HCT116 (cell line): ENCODE results near the gene BCAR3. TPM values are rescaled to one million over a fixed set of nuclear protein-coding genes. Genes with fewer than 3 reads are reported as not detected.

Source experiments
- ATAC-seq: fragments of 200-7000 bp; cut with Tn5 transposase; 2 replicates; pipeline ENCODE4 v1.9.1; 2020; ENCODE audit warnings: mild to moderate bottlenecking, moderate library complexity
- BruUV-seq: library from RNA; stranded (reverse); fragments of 400-500 nt; replicated peaks from 2 replicates; lab custom pipeline; 2021; lab: Mats Ljungman, UMichigan
- CTCF ChIA-PET: fragments of 300-600 bp; sonication (Branson Sonifier 250); formaldehyde crosslinking; loops from one replicate; lab custom pipeline; 2021; ENCODE audit warnings: antibody characterized with exemption; lab: Charles Lee
- POLR2A ChIA-PET: fragments of 300-600, 350-600 bp; sonication (Branson Sonifier 250); formaldehyde crosslinking; loops from one replicate; lab custom pipeline; 2021; ENCODE audit warnings: antibody characterized with exemption; lab: Charles Lee
- RAD21 ChIA-PET, 2 experiments: fragments of 300-600 bp; sonication (Branson Sonifier 250); formaldehyde crosslinking; loops; one replicate each; lab custom pipeline; 2023; ENCODE audit warnings: low total read pairs in 2 of 2; ENCODE audit not compliant: uncharacterized antibody in 2 of 2, unreplicated experiment in 2 of 2, low non-redundant PET in 1 of 2; lab: Charles Lee
- DNase-seq: peaks from one replicate; pipeline ENCODE4 v3.0.0-alpha.2; 2010; ENCODE audit warnings: low read depth, low spot score
- H2AFZ ChIP-seq: fragments of 200-600 bp; shearing (Covaris generic), sonication (generic); 2 replicates; pipeline ENCODE4 v1.6.1; 2017; ENCODE audit warnings: low read depth, mixed run types, mixed read lengths, antibody characterized with exemption, low read length; ENCODE audit not compliant: poor library complexity, severe bottlenecking
- H3K27ac ChIP-seq: 2 replicates; pipeline ENCODE4 v1.5.1; 2012; ENCODE audit warnings: low read depth, low read length
- H3K27me3 ChIP-seq: fragments of 200-600 bp; sonication (generic); 2 replicates; pipeline ENCODE4 v1.6.1; 2016; ENCODE audit warnings: mixed run types, low read length, mixed read lengths; ENCODE audit not compliant: insufficient read depth
- H3K36me3 ChIP-seq, 2 experiments: fragments of 200-500 bp in 1 of 2; fragments of 200-600 bp in 1 of 2; sonication (Bioruptor generic) in 1 of 2; sonication (generic) in 1 of 2; 2 replicates each; pipeline versions ENCODE4 v1.5.1 to v1.6.1; 2014 to 2016; ENCODE audit warnings: low read length in 2 of 2, inconsistent platforms in 1 of 2, mixed read lengths in 1 of 2, mixed run types in 1 of 2; ENCODE audit not compliant: insufficient read depth in 2 of 2, control insufficient read depth in 1 of 2
- H3K4me1 ChIP-seq, 2 experiments: fragments of 200-600 bp in 1 of 2; sonication (generic) in 1 of 2; 2 replicates each; pipeline versions ENCODE4 v1.5.1 to v1.6.1; 2012 to 2017; ENCODE audit warnings: low read length in 2 of 2, inconsistent platforms in 1 of 2, mild to moderate bottlenecking in 1 of 2, mixed read lengths in 1 of 2, mixed run types in 1 of 2, moderate library complexity in 1 of 2; ENCODE audit not compliant: insufficient read depth in 2 of 2, control insufficient read depth in 1 of 2
- H3K4me2 ChIP-seq: fragments of 200-600 bp; sonication (generic); 2 replicates; pipeline ENCODE4 v1.6.1; 2017; ENCODE audit warnings: mixed run types, low read length, mixed read lengths
- H3K4me3 ChIP-seq, 2 experiments: fragments of 200-600 bp in 1 of 2; sonication (generic) in 1 of 2; replicated peaks in 1 of 2; 2 replicates each; pipeline ENCODE4 v1.5.1; 2011 to 2016; ENCODE audit warnings: low read length in 2 of 2, control low read depth in 1 of 2, low read depth in 1 of 2, mild to moderate bottlenecking in 1 of 2, mixed read lengths in 1 of 2, mixed run types in 1 of 2
- H3K79me2 ChIP-seq: fragments of 200-600 bp; sonication (generic); 2 replicates; pipeline ENCODE4 v1.6.1; 2017; ENCODE audit warnings: mild to moderate bottlenecking, mixed run types, low read length, moderate library complexity, mixed read lengths; ENCODE audit not compliant: insufficient read depth
- H3K9ac ChIP-seq: fragments of 200-600 bp; sonication (generic); 2 replicates; pipeline ENCODE4 v1.6.1; 2016; ENCODE audit warnings: low read length, mixed read lengths
- H3K9me2 ChIP-seq: fragments of 200-600 bp; sonication (generic), shearing (Covaris generic); 2 replicates; pipeline ENCODE4 v1.6.1; 2017; ENCODE audit warnings: mixed run types, mild to moderate bottlenecking, moderate library complexity; ENCODE audit not compliant: insufficient read depth
- H3K9me3 ChIP-seq, 2 experiments: fragments of 200-500 bp in 1 of 2; fragments of 200-600 bp in 1 of 2; sonication (Bioruptor generic) in 1 of 2; sonication (generic) in 1 of 2; 2 replicates each; pipeline ENCODE4 v1.6.1; 2014 to 2017; ENCODE audit warnings: low read length in 2 of 2, mixed read lengths in 2 of 2, inconsistent platforms in 1 of 2, low read depth in 1 of 2, mild to moderate bottlenecking in 1 of 2, mixed run types in 1 of 2, moderate library complexity in 1 of 2; ENCODE audit not compliant: control insufficient read depth in 1 of 2, insufficient read depth in 1 of 2
- H4K20me1 ChIP-seq: fragments of 200-600 bp; sonication (generic), shearing (Covaris generic); 2 replicates; pipeline ENCODE4 v1.6.1; 2017; ENCODE audit warnings: mixed run types, mild to moderate bottlenecking, moderate library complexity; ENCODE audit not compliant: insufficient read depth
- CBX3 ChIP-seq: IDR thresholded peaks from 2 replicates; pipeline ENCODE4 v1.6.1; 2012; ENCODE audit warnings: low read depth
- EZH2 ChIP-seq: fragments of 200-600 bp; sonication (generic); IDR thresholded peaks from 2 replicates; pipeline ENCODE4 v1.6.1; 2017; ENCODE audit warnings: antibody characterized with exemption, mixed run types
- FOSL1 ChIP-seq: IDR thresholded peaks from 2 replicates; pipeline ENCODE4 v1.6.1; 2012; ENCODE audit warnings: low read depth
- JUND ChIP-seq: IDR thresholded peaks from 2 replicates; pipeline ENCODE4 v1.6.1; 2012
- MAX ChIP-seq: IDR thresholded peaks from 2 replicates; pipeline ENCODE4 v1.6.1; 2012
- POLR2A ChIP-seq: IDR thresholded peaks from 2 replicates; pipeline ENCODE4 v1.7.0; 2011; ENCODE audit warnings: borderline replicate concordance; ENCODE audit not compliant: insufficient read depth, insufficient read length; ENCODE audit errors: extremely low read depth
- POLR2AphosphoS5 ChIP-seq: IDR thresholded peaks from 2 replicates; pipeline ENCODE4 v1.6.1; 2011; ENCODE audit warnings: mild to moderate bottlenecking, low read depth, low read length, moderate library complexity
- REST ChIP-seq: IDR thresholded peaks from 2 replicates; pipeline ENCODE4 v1.6.1; 2012; ENCODE audit warnings: low read depth
- SIN3A ChIP-seq: IDR thresholded peaks from 2 replicates; pipeline ENCODE4 v1.6.1; 2012; ENCODE audit warnings: low read depth
- SP1 ChIP-seq: IDR thresholded peaks from 2 replicates; pipeline ENCODE4 v1.6.1; 2012; ENCODE audit warnings: low read depth
- SRF ChIP-seq: IDR thresholded peaks from 2 replicates; pipeline ENCODE4 v1.6.1; 2012; ENCODE audit warnings: low read depth
- TCF7L2 ChIP-seq: IDR thresholded peaks from 2 replicates; pipeline ENCODE4 v1.7.0; 2011; ENCODE audit warnings: borderline replicate concordance, inconsistent platforms; ENCODE audit not compliant: insufficient read depth, insufficient read length; ENCODE audit errors: extremely low read depth
- YY1 ChIP-seq: IDR thresholded peaks from 2 replicates; pipeline ENCODE4 v1.6.1; 2011; ENCODE audit warnings: low read length, low read depth, moderate library complexity, mild to moderate bottlenecking; ENCODE audit not compliant: insufficient replicate concordance; ENCODE audit errors: extremely low read depth
- ZBTB33 ChIP-seq: IDR thresholded peaks from 2 replicates; pipeline ENCODE4 v1.6.1; 2011; ENCODE audit warnings: mild to moderate bottlenecking, low read length, moderate library complexity; ENCODE audit not compliant: insufficient replicate concordance; ENCODE audit errors: extremely low read depth
- ZFX ChIP-seq: fragments of 450-650 bp; IDR thresholded peaks from 2 replicates; pipeline ENCODE4 v1.6.1; 2017
- intact Hi-C: fragments of 100-400 bp; cut with micrococcal nuclease; formaldehyde crosslinking; loops from 2 replicates; pipeline ENCODE4 v1.10.0; 2022
- total RNA-seq: library from RNA; stranded (reverse); gene quantifications from one replicate; pipeline ENCODE4 v1.2.1, GENCODE V29; 2021; ENCODE audit not compliant: unreplicated experiment

The BCAR3 gene
- total RNA-seq, 1 experiment from 2014 or later: 24.5 TPM

- Histone ChIP-seq H4K20me1 (no peaks in the 10 kb centered on the region), H3K9ac (no peak overlapping the region), H3K27me3 (no peaks in the 10 kb centered on the region), H3K79me2 (no peaks in the 10 kb centered on the region), H3K9me2 (no peaks in the 10 kb centered on the region), H3K4me2 (no peak overlapping the region), H3K4me1 (no peaks in the 10 kb centered on the region)
- intact Hi-C loops: no loop called here
- BruUV-seq: no TSS peak
- no peak for ATAC-seq
- DNase-seq: no peak
- no peak for TF ChIP-seq SP1
- no peak for TF ChIP-seq JUND
- TF ChIP-seq ZFX: no peak
- no peak for TF ChIP-seq TCF7L2
- TF ChIP-seq EZH2: no peak
- no peak for TF ChIP-seq POLR2AphosphoS5
- TF ChIP-seq POLR2A: no peak
- TF ChIP-seq REST: no peak
- no peak for TF ChIP-seq MAX
- TF ChIP-seq CBX3: no peak
- TF ChIP-seq SIN3A: no peak
- TF ChIP-seq SRF: no peak
- no peak for TF ChIP-seq ZBTB33
- TF ChIP-seq FOSL1: no peak
- TF ChIP-seq YY1: no peak
- TF ChIP-seq, all 23 proteins: peak for 0
- ChIA-PET POLR2A (no interaction called here), RAD21 (no interaction called here), CTCF (no interaction called here)
- H3K27ac ChIP-seq: no peak overlapping the region
- H3K4me3 ChIP-seq: no peak overlapping the region
- no peaks in the 10 kb centered on the region for H3K9me3 ChIP-seq
- peaks cover 0 to 4% of the 10 kb centered on the region in 2 experiments; a peak in 1 of 4 replicates for H3K36me3 ChIP-seq
- H2AFZ ChIP-seq: no peak overlapping the region
Observed at GRCh38 chr1:93526431-93526830, 155.2 kb downstream of the BCAR3 start.
